GM11168 (cell line): Measurements from ENCODE around the gene LTBP4.

Experiments used
- in situ Hi-C: fragments of 300-500 bp; cut with MboI; formaldehyde crosslinking; loops from one replicate; pipeline ENCODE4 v1.12.0; 2022; ENCODE audit warnings: low sequenced_read_pairs; ENCODE audit not compliant: unreplicated experiment

Gene LTBP4

DNA sequence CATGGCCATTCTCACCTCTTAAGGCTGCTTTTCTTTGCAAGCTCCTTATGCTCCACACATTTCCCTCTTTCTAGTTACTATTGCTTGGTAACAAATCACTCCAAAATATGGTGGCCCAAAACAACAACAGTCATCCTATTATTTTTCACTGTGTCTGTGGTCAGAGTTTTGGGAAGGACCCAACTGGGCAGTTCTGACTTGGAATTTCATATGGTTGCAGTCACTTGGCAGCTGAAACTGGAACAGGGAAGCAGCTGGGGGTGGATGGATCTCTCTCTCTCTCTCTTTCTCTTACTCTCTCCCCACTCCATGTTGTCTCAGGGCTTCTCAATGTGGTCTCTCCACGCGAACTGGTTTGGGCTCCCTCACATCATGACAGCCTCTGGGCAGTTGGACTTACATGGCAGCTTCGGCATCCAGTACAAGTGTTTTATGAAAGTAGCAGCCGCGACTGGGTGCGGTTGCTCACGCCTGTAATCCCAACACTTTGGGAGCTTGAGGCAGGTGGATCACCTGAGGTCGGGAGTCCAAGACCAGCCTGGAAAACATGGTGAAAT is 49.7 kb downstream of the LTBP4 start:
- in situ Hi-C loops, result loop anchor here (25.0 kb wide), 1 partner anchor 486 kb away; no protein-coding TSS in a partner anchor

DNA sequence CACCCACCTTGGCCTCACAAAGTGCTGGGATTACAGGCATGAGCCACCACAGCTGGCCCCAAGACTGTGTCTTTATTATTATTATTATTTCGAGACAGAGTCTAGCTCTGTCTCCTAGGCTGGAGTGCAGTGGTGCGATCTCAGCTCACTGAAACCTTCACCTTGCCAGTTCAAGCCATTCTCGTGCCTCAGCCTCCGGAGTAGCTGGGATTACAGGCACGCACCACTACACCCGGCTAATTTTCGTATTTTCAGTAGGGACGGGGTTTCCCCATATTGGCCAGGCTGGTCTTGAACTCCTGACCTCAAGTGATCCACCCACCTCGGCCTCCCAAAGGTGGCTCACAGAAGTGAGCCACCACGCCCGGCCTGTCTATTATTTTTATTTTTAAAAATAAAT is 51.1 kb downstream of the LTBP4 start:
- in situ Hi-C loops, result loop anchor here (25.0 kb wide), 1 partner anchor 485 kb away; no protein-coding TSS in a partner anchor

DNA sequence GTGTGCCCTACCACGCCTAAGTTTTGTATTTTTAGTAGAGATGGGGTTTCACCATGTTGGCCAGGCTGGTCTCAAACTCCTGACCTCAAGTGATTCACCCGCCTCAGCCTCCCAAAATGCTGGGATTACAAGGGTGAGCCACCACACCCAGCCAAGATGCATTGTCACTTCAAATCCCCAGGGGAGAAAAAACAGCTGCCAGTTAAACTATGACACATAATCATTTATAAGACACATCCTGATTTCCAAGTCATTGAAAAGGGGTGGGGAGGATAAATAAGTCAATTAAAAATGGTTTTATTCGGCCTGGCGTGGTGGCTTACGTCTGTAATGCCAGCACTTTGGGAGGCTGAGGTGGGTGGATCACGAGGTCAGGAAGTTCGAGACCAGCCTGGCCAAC is 54.5 kb downstream of the LTBP4 start:
- in situ Hi-C loops, result loop anchor here (5.0 to 25.0 kb wide), 2 partner anchors 157 to 482 kb away; no protein-coding TSS in a partner anchor

DNA sequence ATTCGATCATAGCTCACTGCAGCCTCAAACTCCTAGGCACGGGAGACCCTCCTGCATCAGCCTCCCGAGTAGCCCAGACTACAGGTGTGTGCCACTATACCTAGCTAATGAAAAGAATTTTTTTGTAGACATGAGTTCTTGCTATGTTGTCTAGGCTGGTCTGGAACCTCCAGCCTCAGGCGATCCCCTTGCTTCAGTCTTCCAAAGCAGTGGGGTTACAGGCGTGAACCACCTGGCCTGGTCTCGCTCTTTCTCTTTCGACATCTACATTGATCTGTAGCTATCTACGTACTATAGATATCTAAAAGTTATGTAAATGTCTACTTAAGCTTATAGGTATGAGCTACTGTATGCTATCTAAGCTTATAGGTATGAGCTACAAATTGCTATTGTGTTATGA is 56.9 kb downstream of the LTBP4 start:
- in situ Hi-C loops, result loop anchor here (5.0 to 25.0 kb wide), 2 partner anchors 154 to 479 kb away; no protein-coding TSS in a partner anchor

DNA sequence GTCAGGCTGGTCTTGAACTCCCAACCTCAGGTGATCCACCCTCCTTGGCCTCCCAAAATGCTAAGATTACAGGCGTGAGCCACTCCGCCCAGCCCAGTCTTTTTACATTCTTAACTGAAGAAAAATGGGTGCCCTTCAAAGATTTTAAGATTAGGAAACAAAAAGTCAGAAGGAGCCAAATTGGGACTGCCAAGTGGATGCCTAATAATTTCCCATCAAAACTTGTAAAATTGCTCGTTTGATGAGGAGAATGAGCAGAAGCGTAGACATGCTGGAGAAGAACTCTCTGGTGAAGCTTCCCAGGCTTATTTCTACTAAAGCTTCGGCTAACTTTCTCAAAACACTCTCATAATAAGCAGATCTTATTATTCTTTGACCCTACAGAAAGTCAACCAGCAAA is 57.9 kb downstream of the LTBP4 start:
- in situ Hi-C loops, result loop anchor here (5.0 to 25.0 kb wide), 2 partner anchors 153 to 478 kb away; no protein-coding TSS in a partner anchor

DNA sequence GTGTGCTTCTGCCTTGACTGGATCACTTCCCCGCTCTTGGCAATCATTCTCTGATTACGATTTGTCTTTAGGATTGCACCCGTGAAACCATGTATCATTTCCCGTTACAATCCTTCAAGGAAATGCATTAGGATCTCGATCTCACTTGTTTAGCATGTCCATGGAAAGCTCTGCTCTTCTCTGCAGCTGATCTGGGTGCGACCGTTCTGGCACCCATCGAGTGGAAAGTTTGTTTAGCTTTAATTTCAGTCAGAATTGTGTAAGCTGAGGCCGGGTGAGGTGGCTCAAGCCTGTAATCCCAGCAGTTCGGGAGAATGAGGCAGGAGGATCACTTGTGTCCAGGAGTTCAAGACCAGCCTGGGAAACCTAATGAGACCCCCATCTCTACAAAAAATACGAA is 58.4 kb downstream of the LTBP4 start:
- in situ Hi-C loops, result loop anchor here (5.0 to 25.0 kb wide), 2 partner anchors 153 to 478 kb away; no protein-coding TSS in a partner anchor

DNA sequence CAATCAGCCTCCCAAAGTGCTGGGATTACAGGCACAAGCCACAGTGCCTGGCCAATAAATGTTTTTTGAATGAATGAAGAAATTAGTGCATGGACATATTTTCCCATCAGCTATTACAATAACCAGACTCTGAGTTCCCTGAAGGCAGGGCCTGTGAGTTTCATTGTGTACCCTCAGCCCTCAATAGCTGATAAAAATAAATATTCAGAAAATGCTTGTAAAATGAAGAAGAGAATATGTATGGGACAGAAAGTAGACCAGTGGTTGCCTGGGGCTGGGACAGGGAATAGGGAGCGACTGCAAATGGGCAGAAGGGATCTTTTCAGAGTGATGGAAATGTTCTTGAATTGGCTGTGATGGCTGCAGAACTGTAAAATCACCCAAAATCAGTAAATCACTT is 60.4 kb downstream of the LTBP4 start:
- in situ Hi-C loops, result loop anchor here (25.0 kb wide), 1 partner anchor 476 kb away; no protein-coding TSS in a partner anchor

DNA sequence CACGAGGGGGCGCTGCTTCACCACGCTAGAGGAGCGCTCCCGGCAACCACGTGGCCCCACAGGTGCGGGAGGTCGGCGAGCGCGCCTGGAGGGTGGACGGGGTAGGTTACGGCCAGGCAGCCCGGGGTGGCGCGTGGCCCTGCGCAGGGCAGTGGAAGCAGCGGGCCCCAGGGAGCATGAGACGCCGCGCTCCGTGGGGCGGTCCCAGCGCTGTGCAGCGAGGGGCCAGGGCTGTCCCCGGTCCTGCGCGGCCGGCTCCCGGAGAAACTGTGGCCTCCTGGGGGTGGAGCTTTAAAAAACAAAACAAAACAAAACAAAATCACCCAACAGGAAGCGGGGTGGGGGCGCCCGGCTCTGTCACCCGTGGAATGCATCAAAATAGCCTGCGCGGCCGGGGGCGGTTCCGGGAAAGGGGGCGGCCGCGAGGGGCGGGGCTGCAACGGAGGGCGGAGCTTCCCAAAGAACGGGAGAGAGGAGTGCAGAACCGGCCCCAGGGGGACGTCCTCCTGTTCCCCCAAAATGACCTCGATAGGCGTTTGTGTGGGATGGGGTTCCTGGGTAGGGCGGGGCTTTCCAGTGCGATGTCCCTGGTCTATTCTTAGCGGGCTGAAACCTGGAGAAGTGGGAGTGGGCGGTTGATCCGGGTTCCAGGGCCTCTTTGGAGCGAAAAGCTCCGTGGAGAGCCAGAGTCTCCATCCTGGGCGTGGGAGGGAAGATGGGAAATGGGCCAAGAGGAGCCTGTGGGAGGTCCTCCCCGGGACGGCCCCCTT is 61.9 kb downstream of the LTBP4 start:
- in situ Hi-C loops, result loop anchor here (25.0 kb wide), 1 partner anchor 474 kb away; no protein-coding TSS in a partner anchor

DNA sequence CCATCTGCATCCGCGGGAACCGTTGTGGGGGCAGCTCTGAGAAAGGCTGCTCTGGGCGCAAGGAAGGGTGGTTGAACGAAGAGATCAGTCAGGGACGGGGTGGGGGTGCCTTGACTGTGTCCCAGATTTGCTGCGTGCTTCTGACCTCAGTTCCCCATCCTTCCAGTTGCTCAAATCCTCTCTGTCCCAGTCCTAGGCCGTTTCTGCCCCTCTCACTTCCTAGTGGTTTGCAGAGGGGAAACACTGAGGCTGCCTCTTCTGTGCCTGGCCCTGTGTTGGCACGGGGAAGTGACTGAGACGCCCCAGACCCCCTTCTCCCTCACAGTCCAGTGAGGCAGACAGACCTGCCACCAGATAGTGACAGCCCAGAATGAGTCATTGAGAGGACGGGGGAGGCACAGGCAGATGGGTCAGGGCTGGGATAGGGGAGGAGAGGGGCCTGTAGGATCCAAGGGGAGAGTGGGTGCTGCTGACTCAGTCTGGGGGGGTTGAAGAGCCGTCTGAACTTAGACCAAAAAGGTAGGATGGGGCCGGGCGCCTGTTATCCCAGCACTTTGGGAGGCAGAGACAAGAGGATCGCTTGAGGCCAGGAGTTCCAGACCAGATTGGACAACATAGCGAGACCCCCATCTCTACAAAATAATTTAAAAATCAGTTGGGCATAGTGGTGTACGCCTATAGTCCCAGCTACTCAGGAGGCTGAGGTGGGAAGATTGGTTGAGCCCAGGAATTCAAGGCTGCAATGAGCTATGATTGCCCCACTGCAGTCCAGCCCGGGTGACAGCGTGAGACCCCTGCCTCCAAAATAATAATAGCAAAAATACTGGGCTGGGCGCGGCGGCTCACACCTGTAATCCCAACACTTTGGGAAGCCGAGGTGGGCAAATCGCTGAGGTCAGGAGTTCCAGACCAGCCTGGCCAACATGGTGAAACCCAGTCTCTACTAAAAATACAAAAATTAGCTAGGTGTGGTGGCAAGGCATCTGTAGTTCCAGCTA is 62.8 kb downstream of the LTBP4 start:
- in situ Hi-C loops, result loop anchor here (25.0 kb wide), 1 partner anchor 473 kb away; no protein-coding TSS in a partner anchor

DNA sequence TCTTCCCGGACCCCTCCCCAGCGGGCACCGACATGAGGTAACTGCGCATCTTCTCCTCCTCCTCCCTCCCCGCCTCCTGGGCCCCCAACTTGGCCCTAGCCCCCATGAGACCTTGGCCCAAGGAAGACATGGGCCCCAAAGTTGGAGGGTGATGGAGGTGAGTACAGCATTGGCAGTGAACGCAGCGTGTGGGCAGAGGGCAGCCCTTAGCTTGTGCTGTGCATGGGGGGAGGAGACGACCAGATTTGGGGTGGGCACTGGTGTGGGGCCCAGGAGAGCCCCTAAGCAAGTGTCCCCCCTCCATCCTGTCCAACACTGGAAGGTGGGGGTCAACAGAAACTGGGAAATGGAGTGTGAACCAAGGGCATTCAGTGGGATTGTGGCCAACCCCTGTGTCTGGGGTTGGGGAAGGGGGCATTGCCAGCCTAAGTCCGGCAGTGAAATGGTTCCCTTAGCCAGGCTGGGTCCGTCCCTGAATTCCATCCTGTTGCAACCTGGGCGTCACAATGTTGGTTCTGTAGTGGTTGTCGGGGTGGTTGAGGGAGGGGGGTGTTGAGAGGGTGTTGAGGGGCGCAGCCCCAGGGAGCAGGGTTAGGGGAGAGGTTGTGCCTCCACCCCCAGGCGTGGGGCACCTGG is 65.8 kb downstream of the LTBP4 start:
- in situ Hi-C loops, result loop anchor here (25.0 kb wide), 1 partner anchor 470 kb away; no protein-coding TSS in a partner anchor

DNA sequence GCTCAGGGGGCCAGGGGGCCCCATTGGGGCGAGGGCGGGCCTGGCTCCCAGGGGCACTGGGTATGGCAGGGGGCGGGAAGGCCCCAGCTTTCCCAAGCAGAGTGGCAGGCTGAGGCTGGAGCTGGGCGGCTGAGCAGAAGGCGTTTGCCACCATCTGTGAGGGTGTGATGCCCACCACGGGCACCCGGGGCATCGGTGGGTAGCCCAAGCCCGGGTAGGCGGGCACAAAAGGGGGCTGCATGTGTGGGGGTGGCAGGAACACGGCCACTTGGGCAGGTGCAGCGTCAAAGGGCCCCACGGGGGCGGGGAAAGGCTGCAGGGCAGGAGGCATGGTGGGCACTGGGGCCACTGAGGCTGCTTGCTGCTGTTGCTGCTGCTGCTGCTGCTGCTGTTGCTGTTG is 66.4 kb downstream of the LTBP4 start:
- in situ Hi-C loops, result loop anchor here (25.0 kb wide), 1 partner anchor 470 kb away; no protein-coding TSS in a partner anchor

DNA sequence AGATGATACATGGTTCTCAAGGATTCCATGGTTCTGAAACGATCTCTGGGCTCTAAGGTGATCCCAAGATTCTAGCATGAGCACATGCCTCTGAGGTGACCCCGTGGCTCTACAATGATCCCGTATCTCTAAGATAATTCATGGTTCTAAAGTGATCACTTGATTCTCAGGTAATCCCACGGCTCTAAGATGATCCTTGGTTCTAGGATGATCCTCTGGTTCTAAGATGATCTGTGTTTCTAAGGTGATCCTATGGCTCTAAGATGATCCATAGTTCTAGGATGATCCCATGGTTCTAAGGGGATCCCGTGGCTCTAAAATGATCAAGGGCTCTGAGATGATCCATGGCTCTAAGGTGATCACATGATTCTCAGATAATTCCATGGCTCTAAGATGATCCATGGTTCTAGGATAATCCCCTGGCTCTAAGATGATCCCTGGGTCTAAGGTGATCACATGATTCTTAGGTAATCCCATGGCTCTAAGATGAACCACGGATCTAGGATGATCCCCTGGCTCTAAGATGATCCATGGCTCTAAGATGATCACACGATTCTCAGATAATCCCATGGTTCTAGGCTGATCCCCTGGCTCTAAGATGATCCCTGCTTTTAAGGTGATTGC is 67.9 kb downstream of the LTBP4 start:
- in situ Hi-C loops, result loop anchor here (25.0 kb wide), 1 partner anchor 468 kb away; no protein-coding TSS in a partner anchor

DNA sequence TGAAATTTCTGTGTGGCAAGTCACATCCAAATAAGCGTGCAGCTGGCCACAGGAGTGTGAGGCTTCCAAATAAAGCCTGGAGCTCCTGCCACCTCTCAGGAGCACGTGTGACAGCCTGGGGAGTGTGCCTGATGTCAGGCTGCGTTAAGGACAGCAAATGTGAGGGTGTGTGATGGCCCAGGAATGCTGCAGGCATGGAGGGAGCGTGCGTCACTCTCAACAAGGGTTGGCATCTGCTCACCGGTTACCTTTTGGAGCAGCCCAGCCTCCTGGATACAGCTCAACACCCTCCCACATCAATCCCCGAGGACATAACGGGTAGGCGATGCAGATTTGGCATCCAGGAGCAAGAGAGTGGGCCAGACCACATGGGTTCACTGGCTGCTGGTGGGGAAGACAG is 70.2 kb downstream of the LTBP4 start:
- in situ Hi-C loops, result loop anchor here (25.0 kb wide), 1 partner anchor 466 kb away; no protein-coding TSS in a partner anchor

DNA sequence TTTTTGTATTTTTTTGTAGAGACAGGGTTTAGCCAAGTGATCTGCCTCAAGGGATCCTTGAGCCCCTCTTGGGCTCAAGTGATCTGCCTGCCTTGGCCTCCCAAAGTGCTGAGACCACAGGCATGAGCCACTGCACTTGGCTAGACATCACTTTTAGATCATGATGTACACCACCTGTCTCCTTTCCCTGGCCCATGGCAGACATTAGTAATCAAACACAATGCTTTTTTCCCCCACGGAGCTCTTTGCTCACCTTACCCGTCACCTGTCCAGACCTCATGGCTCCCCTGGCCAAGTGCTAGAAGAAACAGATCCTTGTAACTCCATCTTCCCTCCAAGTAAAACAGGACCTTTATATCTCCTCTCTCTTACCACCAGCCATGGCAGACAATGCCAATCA is 70.9 kb downstream of the LTBP4 start:
- in situ Hi-C loops, result loop anchor here (25.0 kb wide), 1 partner anchor 465 kb away; no protein-coding TSS in a partner anchor

DNA sequence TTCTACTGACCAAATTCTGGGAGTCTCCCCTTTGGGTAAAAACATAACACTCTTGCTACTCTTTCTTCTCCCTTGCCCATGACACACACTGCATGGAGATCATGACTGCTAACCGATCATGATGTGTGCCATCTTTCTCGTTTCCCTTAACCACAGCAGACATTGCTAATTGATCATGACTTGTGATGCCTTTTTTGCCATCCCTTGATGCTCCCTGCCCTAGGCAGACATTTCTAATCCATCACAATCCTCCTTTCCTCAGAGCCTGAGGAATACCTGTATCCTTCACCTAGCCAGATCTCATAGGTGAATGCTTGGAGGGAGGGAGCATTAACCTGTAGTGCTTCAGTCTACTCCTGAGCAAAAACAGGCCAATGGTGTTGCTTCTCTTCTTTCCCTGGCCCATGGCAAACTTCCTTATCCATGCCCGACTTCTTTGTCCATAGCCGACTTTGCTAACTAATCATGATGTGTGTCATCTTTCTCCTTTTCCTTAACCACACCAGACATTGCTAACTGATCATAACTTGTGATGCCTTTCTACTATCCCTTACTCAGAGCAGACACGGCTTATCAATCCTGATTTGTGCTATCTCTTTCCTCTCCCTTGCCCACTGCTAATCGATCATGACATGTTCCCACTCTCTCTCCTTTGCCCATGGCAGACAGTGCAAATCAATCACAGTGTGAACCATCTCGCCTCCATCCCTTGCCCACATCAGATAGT is 71.6 kb downstream of the LTBP4 start:
- in situ Hi-C loops, result loop anchor here (25.0 kb wide), 1 partner anchor 465 kb away; no protein-coding TSS in a partner anchor

DNA sequence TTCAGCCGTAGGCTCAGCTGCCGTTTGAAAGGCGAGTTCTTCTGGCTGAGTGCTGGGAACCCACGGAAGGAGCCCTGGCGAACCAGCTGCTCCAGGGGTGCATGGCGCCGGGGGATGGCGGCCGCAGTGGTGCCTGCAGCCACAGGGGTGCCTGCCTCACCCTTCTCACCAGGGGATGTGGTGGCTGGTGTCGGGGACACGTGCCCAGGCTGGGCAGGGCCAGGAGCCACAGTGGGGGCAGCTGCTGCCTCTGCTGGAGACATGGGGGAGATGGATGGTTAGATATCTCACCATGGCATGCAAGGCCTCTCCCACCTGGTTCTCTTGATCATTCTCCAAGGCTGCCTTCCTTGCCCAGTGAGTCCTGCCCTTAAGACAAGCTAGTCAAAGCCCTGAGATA is 72.2 kb downstream of the LTBP4 start:
- in situ Hi-C loops, result loop anchor here (25.0 kb wide), 1 partner anchor 464 kb away; no protein-coding TSS in a partner anchor

DNA sequence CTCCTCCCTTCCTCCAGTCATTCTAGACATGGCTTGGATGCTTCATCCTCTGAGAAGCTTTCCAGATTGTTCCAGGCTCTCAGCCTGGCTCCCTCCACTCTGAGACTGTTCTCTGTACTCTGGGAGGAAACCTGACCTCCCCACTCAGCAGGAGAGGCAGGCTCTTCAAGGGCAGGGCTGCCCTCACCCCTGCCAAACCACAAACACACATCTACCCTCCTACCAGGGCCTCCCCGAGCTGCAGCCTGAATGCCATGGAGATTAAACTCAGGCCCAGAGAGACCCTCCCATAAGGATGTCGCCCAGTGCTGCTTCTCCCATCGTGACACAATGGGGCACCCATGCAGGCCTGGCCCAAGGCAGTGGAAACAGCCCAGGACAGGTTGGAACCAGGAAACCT is 73.1 kb downstream of the LTBP4 start:
- in situ Hi-C loops, result loop anchor here (25.0 kb wide), 1 partner anchor 463 kb away; no protein-coding TSS in a partner anchor

DNA sequence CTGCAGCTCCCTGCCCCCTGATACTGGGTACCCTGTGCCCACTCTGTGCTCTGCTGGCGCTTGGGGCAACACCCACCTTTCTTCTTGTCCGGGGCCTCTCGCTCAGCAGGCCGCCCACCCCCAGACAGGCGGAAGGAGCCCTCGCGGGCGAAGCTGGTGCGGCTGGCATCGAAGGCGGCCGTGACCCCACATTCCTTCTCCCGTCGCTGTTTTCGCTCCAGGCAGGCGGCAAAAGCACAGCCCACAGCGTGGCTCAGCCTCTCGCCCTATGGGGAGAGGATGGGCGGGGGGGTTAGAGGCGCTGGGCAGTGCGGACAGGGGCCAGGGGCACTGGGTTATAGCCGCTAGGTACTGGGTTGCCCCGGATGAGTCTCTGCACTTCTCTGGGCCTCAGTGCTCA is 76.0 kb downstream of the LTBP4 start:
- in situ Hi-C loops, result no loop called here
